ENCODE results near the gene PRR15L. TPM values are rescaled to one million over a fixed set of nuclear protein-coding genes. Genes with fewer than 3 reads are reported as not detected.
"Not testable (repeated sequence)": the region's sequence is repeated elsewhere in the genome, so short reads cannot be mapped to it uniquely, and the experiment has no call there.

The PRR15L gene
- total and polyA plus RNA-seq, 2 experiments from 2014 or later: not detected

DNA sequence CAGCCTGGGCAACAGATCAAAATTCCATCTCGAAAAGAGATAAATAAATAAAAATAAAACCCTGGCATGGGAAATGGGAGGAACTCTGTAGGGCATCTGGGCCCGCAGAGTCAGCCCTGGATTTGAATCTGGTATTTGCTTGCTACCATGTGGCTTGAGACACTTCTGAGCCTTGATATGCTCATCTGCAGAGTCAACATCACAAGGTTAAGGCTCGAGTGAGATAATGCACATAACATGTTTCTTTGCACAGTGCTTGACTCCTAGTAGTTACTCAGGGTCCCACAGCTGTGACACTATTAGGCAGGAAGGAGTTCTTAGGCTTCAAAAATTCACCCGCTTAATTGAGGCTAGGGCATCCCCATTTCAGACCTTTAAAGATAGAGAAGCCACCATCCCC, 34.5 kb upstream of the PRR15L start:
- Histone ChIP-seq H3K27ac (no peak overlapping the region), H3K9me2 (ENCODE audit: insufficient read depth) (no peaks in the 10 kb centered on the region), H3K36me3 (ENCODE audit: low read depth) (no peaks in the 10 kb centered on the region), H3K27me3 (replicated peaks; ENCODE audit: insufficient read depth) (no peaks in the 10 kb centered on the region), H4K20me1 (ENCODE audit: insufficient read depth) (no peaks in the 10 kb centered on the region), H2AFZ (no peak overlapping the region), H3F3A (ENCODE audit: insufficient read depth) (no peaks in the 10 kb centered on the region), H3K4me2 (ENCODE audit: unreplicated experiment) (no peak overlapping the region), H3K9ac (no peak overlapping the region), H3K9me3 (ENCODE audit: low read depth) (no peaks in the 10 kb centered on the region), H3K4me3 (no peak overlapping the region), H3K79me2 (ENCODE audit: insufficient read depth) (no peaks in the 10 kb centered on the region), H3K4me1 (ENCODE audit: insufficient read depth) (0 out of 2 replicates have a peak, but pooled peaks cover 4% of the 10 kb centered on the region)
- WGBS, 2 experiments (ENCODE audit: low coverage in 1 of 2, low lambda C conversion rate in 2 of 2, missing lambda C conversion rate in 2 of 2): 59 to 63% methylated on average over 4 of the region's 4 CpGs
- DNase-seq: no peak
- TF ChIP-seq EZH2phosphoT487 (IDR thresholded peaks at IDR 0.05; ENCODE audit: insufficient read depth, low read depth) (no peak), EZH2 (IDR thresholded peaks at IDR 0.05; ENCODE audit: insufficient read depth, poor library complexity, severe bottlenecking) (no peak)
- in situ Hi-C loops (cut with MboI): no loop called here

DNA sequence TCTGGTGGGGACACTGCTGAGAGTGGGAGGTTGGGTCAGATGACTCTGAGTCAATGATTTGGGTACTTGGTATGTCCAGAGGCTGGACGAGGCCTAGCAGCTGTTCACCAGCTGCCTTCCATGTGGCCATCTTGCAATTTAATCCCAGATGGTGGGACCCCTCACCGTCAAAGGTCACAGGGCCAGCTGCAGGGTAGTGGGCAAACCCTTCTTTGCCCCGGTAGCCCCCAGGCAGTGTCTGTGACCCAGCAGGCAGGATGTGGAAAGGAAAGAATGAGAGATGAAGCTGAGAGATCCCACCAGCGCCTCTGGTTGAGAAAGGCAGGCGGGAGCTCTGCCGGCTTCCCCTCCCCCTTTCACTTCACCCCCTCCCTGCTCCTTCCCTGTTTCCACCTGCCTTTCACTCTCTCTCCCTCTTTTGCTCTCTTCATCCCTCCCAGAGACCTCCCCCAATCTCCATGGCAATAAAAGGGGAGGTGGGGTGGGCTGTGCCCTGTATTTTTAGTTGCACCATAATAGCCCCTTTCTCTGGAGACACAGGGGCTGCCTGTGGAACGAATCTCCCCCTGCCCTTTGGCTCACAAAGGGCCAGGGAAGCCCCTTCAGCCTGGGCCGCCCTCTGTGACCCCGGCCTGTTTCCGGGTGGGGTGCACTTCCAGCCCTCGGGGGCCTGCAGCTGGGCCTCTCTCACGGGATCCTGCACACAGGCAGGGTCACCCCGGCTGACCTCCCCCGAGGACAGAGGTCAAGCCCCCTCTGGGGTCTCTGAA, 33.5 kb upstream of the PRR15L start:
- Histone ChIP-seq H3K36me3 (ENCODE audit: low read depth) (no peaks in the 10 kb centered on the region), H3K27ac (no peak overlapping the region), H3K79me2 (ENCODE audit: insufficient read depth) (no peaks in the 10 kb centered on the region), H2AFZ (no peak overlapping the region), H3K4me2 (ENCODE audit: unreplicated experiment) (no peak overlapping the region), H3K9me3 (ENCODE audit: low read depth) (no peaks in the 10 kb centered on the region), H3K9me2 (ENCODE audit: insufficient read depth) (no peaks in the 10 kb centered on the region), H3K27me3 (replicated peaks; ENCODE audit: insufficient read depth) (no peaks in the 10 kb centered on the region), H4K20me1 (ENCODE audit: insufficient read depth) (no peaks in the 10 kb centered on the region), H3K4me1 (ENCODE audit: insufficient read depth) (0 out of 2 replicates have a peak, but pooled peaks cover 5% of the 10 kb centered on the region), H3K9ac (no peak overlapping the region), H3K4me3 (no peak overlapping the region), H3F3A (ENCODE audit: insufficient read depth) (no peaks in the 10 kb centered on the region)
- in situ Hi-C loops (cut with MboI): no loop called here
- TF ChIP-seq EZH2 (IDR thresholded peaks at IDR 0.05; ENCODE audit: insufficient read depth, poor library complexity, severe bottlenecking) (no peak), EZH2phosphoT487 (IDR thresholded peaks at IDR 0.05; ENCODE audit: insufficient read depth, low read depth) (no peak)
- 54 to 59% methylated on average over 13 to 14 of the region's 14 CpGs for WGBS, 2 experiments (ENCODE audit: low coverage in 1 of 2, low lambda C conversion rate in 2 of 2, missing lambda C conversion rate in 2 of 2)
- peak; percentile 23 for DNase-seq

DNA sequence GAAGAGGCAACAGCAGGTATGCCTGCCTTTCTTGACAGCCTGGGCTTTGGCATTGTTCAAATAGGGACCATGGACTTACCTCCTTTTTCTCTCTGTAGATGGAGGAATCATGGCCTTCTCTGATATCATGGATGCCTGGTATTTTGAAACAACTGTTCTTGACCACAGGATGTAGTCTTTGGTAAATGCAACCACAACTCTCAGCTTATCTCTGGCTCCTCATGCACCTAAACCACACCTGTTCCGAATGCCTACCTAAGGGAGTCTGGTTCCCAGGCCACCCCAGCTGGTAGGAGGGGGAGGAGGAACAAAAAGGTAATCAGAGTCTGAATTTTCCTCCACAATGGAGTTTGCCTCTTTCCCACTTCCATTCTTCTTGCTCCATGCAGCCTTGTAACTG, 32.0 kb upstream of the PRR15L start:
- Histone ChIP-seq H3K36me3 (ENCODE audit: low read depth) (no peaks in the 10 kb centered on the region), H3K9me2 (ENCODE audit: insufficient read depth) (no peaks in the 10 kb centered on the region), H2AFZ (no peak overlapping the region), H3K79me2 (ENCODE audit: insufficient read depth) (no peaks in the 10 kb centered on the region), H3K4me2 (ENCODE audit: unreplicated experiment) (no peak overlapping the region), H3K27ac (no peak overlapping the region), H4K20me1 (ENCODE audit: insufficient read depth) (no peaks in the 10 kb centered on the region), H3K4me3 (no peak overlapping the region), H3K27me3 (replicated peaks; ENCODE audit: insufficient read depth) (no peaks in the 10 kb centered on the region), H3K4me1 (ENCODE audit: insufficient read depth) (0 out of 2 replicates have a peak, but pooled peaks cover 5% of the 10 kb centered on the region), H3K9ac (no peak overlapping the region), H3F3A (ENCODE audit: insufficient read depth) (no peaks in the 10 kb centered on the region), H3K9me3 (ENCODE audit: low read depth) (no peaks in the 10 kb centered on the region)
- DNase-seq: no peak
- 93 to 96% methylated on average over 1 of the region's 1 CpG for WGBS, 2 experiments (ENCODE audit: low coverage in 1 of 2, low lambda C conversion rate in 2 of 2, missing lambda C conversion rate in 2 of 2)
- TF ChIP-seq EZH2 (IDR thresholded peaks at IDR 0.05; ENCODE audit: insufficient read depth, poor library complexity, severe bottlenecking) (no peak), EZH2phosphoT487 (IDR thresholded peaks at IDR 0.05; ENCODE audit: insufficient read depth, low read depth) (no peak)
- in situ Hi-C loops (cut with MboI): no loop called here

GRCh38 chr17:47989159-47989558, 31.5 kb upstream of the PRR15L start:
- Histone ChIP-seq H4K20me1 (ENCODE audit: insufficient read depth) (no peaks in the 10 kb centered on the region), H3K27ac (no peak overlapping the region), H3F3A (ENCODE audit: insufficient read depth) (no peaks in the 10 kb centered on the region), H3K9me2 (ENCODE audit: insufficient read depth) (no peaks in the 10 kb centered on the region), H3K9ac (no peak overlapping the region), H2AFZ (no peak overlapping the region), H3K4me1 (ENCODE audit: insufficient read depth) (0 out of 2 replicates have a peak, but pooled peaks cover 5% of the 10 kb centered on the region), H3K36me3 (ENCODE audit: low read depth) (no peaks in the 10 kb centered on the region), H3K9me3 (ENCODE audit: low read depth) (no peaks in the 10 kb centered on the region), H3K27me3 (replicated peaks; ENCODE audit: insufficient read depth) (no peaks in the 10 kb centered on the region), H3K4me3 (no peak overlapping the region), H3K4me2 (ENCODE audit: unreplicated experiment) (no peak overlapping the region), H3K79me2 (ENCODE audit: insufficient read depth) (no peaks in the 10 kb centered on the region)
- DNase-seq: no peak
- TF ChIP-seq EZH2phosphoT487 (IDR thresholded peaks at IDR 0.05; ENCODE audit: insufficient read depth, low read depth) (no peak), EZH2 (IDR thresholded peaks at IDR 0.05; ENCODE audit: insufficient read depth, poor library complexity, severe bottlenecking) (no peak)
- WGBS, 2 experiments (ENCODE audit: low coverage in 1 of 2, low lambda C conversion rate in 2 of 2, missing lambda C conversion rate in 2 of 2): 69 to 73% methylated on average over 10 of the region's 10 CpGs
- in situ Hi-C loops (cut with MboI): no loop called here

GRCh38 chr17:47988445-47988844, 30.8 kb upstream of the PRR15L start:
- H3K4me2 ChIP-seq (ENCODE audit: unreplicated experiment); in situ Hi-C loops (cut with MboI): not testable (repeated sequence)

More at GRCh38 chr17:47988445-47988844, 30.8 kb upstream of the PRR15L start:
- 91 to 100% methylated on average over 1 of the region's 1 CpG for WGBS, 2 experiments (ENCODE audit: low coverage in 1 of 2, low lambda C conversion rate in 2 of 2, missing lambda C conversion rate in 2 of 2)
- DNase-seq; H3K27ac ChIP-seq; H3K4me3 ChIP-seq; H3K9ac ChIP-seq; H3K79me2 ChIP-seq (ENCODE audit: insufficient read depth); H3F3A ChIP-seq (ENCODE audit: insufficient read depth); H3K9me2 ChIP-seq (ENCODE audit: insufficient read depth); H3K27me3 ChIP-seq (replicated peaks; ENCODE audit: insufficient read depth); H3K9me3 ChIP-seq (ENCODE audit: low read depth); H2AFZ ChIP-seq; H4K20me1 ChIP-seq (ENCODE audit: insufficient read depth); H3K4me1 ChIP-seq (ENCODE audit: insufficient read depth); H3K36me3 ChIP-seq (ENCODE audit: low read depth): not testable (repeated sequence)

Data from GM23248 (cell line).